Stimulated activated CD4-positive, alpha-beta T cell treated with anti-CD3 and anti-CD28 coated beads, Interleukin-4, amount 100 ng/mL, for 24 hours (primary cell): Measurements from ENCODE around the gene PLSCR5.

Source experiments
- DNase-seq: peaks from one replicate; pipeline ENCODE4 v3.0.0-alpha.2; 2020

PLSCR5 gene

GRCh38 chr3:146543461-146544001 lies 61.6 kb downstream of the PLSCR5 start:
- no peak for DNase-seq

- no peak for DNase-seq
Measured at GRCh38 chr3:146542978-146543377, 62.2 kb downstream of the PLSCR5 start.

GRCh38 chr3:146542179-146542578 lies 63.0 kb downstream of the PLSCR5 start:
- DNase-seq, result no peak

GRCh38 chr3:146540978-146541377 lies 64.2 kb downstream of the PLSCR5 start:
- DNase-seq, result no peak

- DNase-seq, result no peak
Measured at GRCh38 chr3:146540236-146540635, 64.9 kb downstream of the PLSCR5 start.

GRCh38 chr3:146539315-146539714 lies 65.8 kb downstream of the PLSCR5 start:
- DNase-seq, result no peak

- DNase-seq, result no peak
Measured at GRCh38 chr3:146537603-146538002, 67.5 kb downstream of the PLSCR5 start.

GRCh38 chr3:146536681-146537080 lies 68.5 kb downstream of the PLSCR5 start:
- no peak for DNase-seq
